WTC11 (cell line): ENCODE results near the gene MEDAG. TPM values are rescaled to one million over a fixed set of nuclear protein-coding genes. Genes with fewer than 3 reads are reported as not detected.
A peak's percentile ranks its signal among the peaks of the same experiment; 100 is the strongest.

ENCODE experiments used
- ATAC-seq: fragments of 200-7000 bp; cut with Tn5 transposase; 2 replicates; pipeline ENCODE4 v1.10.0; 2021; ENCODE audit warnings: mild to moderate bottlenecking, moderate library complexity
- CTCF ChIA-PET: fragments of 300-600 bp; sonication (Branson Sonifier 250); formaldehyde crosslinking; loops from one replicate; lab custom pipeline; 2021; ENCODE audit warnings: antibody characterized with exemption; lab: Charles Lee
- POLR2A ChIA-PET: fragments of 350-600 bp; sonication (Branson Sonifier 250); formaldehyde crosslinking; loops from one replicate; lab custom pipeline; 2021; ENCODE audit warnings: antibody characterized with exemption; lab: Charles Lee
- DNase-seq: peaks from one replicate; pipeline ENCODE4 v3.0.0; 2021; ENCODE audit warnings: low spot score
- H3K27ac Mint-ChIP-seq: 2 replicates; pipeline ENCODE4 v1.8.0; 2021; ENCODE audit warnings: mixed read lengths
- H3K27me3 Mint-ChIP-seq: 2 replicates; pipeline ENCODE4 v1.8.0; 2021; ENCODE audit warnings: low read depth, mild to moderate bottlenecking, moderate library complexity, mixed read lengths
- H3K36me3 Mint-ChIP-seq: 2 replicates; pipeline ENCODE4 v1.8.0; 2021; ENCODE audit warnings: mixed read lengths
- H3K4me1 Mint-ChIP-seq: 2 replicates; pipeline ENCODE4 v1.8.0; 2022; ENCODE audit warnings: mixed read lengths
- H3K4me3 Mint-ChIP-seq: 2 replicates; pipeline ENCODE4 v1.8.0; 2021; ENCODE audit warnings: mild to moderate bottlenecking, moderate library complexity, mixed read lengths
- H3K9me3 Mint-ChIP-seq: 2 replicates; pipeline ENCODE4 v1.8.0; 2021; ENCODE audit warnings: mixed read lengths
- CREM ChIP-seq: sonication (generic); formaldehyde crosslinking; IDR thresholded peaks from 2 replicates; pipeline ENCODE4 v1.8.1; 2022; ENCODE audit warnings: mild to moderate bottlenecking, missing genetic modification reagents, moderate library complexity
- ERG ChIP-seq: fragments of 250-450 bp; sonication (Bioruptor Pico); IDR thresholded peaks from 2 replicates; pipeline ENCODE4 v1.8.0; 2021; ENCODE audit warnings: mild to moderate bottlenecking
- FOXK1 ChIP-seq: sonication (generic); formaldehyde crosslinking; IDR thresholded peaks from 2 replicates; pipeline ENCODE4 v1.8.0; 2022; ENCODE audit warnings: mild to moderate bottlenecking, moderate library complexity, missing genetic modification reagents
- FOXP4 ChIP-seq: sonication (generic); formaldehyde crosslinking; IDR thresholded peaks from 2 replicates; pipeline ENCODE4 v1.8.0; 2022; ENCODE audit warnings: mild to moderate bottlenecking, missing genetic modification reagents
- GABPB1 ChIP-seq: sonication (generic); formaldehyde crosslinking; IDR thresholded peaks from 2 replicates; pipeline ENCODE4 v1.8.1; 2023; ENCODE audit warnings: mild to moderate bottlenecking, missing genetic modification reagents
- HMGA2 ChIP-seq: fragments of 250-450 bp; sonication (Bioruptor Pico); IDR thresholded peaks from 2 replicates; pipeline ENCODE4 v1.4.0; 2021; ENCODE audit warnings: mild to moderate bottlenecking, moderate library complexity
- JAZF1 ChIP-seq: fragments of 250-450 bp; sonication (Bioruptor Pico); IDR thresholded peaks from 2 replicates; pipeline ENCODE4 v1.9.0; 2021; ENCODE audit warnings: moderate library complexity, mild to moderate bottlenecking, inconsistent platforms
- MAX ChIP-seq: sonication (generic); formaldehyde crosslinking; IDR thresholded peaks from 2 replicates; pipeline ENCODE4 v1.8.0; 2022; ENCODE audit warnings: mild to moderate bottlenecking, missing genetic modification reagents
- MXD4 ChIP-seq: fragments of 250-450 bp; sonication (Bioruptor Pico); IDR thresholded peaks from 2 replicates; pipeline ENCODE4 v1.8.0; 2021; ENCODE audit warnings: mild to moderate bottlenecking, moderate library complexity, borderline replicate concordance
- OVOL2 ChIP-seq: fragments of 250-450 bp; sonication (Bioruptor Pico); IDR thresholded peaks from 2 replicates; pipeline ENCODE4 v1.9.0; 2021; ENCODE audit warnings: mild to moderate bottlenecking, borderline replicate concordance
- PRRX2 ChIP-seq: fragments of 250-450 bp; sonication (Bioruptor Pico); IDR thresholded peaks from 2 replicates; pipeline ENCODE4 v1.8.0; 2021; ENCODE audit warnings: mild to moderate bottlenecking
- SOX15 ChIP-seq: fragments of 250-450 bp; sonication (Bioruptor Pico); IDR thresholded peaks from 2 replicates; pipeline ENCODE4 v1.9.0; 2021; ENCODE audit warnings: mild to moderate bottlenecking
- SP1 ChIP-seq: sonication (generic); formaldehyde crosslinking; conservative IDR thresholded peaks from 2 replicates; pipeline ENCODE4 v1.8.1; 2022; ENCODE audit warnings: missing genetic modification reagents
- TCF7 ChIP-seq: sonication (generic); formaldehyde crosslinking; IDR thresholded peaks from 2 replicates; pipeline ENCODE4 v1.8.0; 2022; ENCODE audit warnings: mild to moderate bottlenecking, low read depth, missing genetic modification reagents, moderate library complexity
- ZBTB21 ChIP-seq: sonication (generic); formaldehyde crosslinking; IDR thresholded peaks from 2 replicates; pipeline ENCODE4 v1.8.1; 2023; ENCODE audit warnings: mild to moderate bottlenecking, missing genetic modification reagents, borderline replicate concordance
- ZNF138 ChIP-seq: sonication (generic); formaldehyde crosslinking; conservative IDR thresholded peaks from 2 replicates; pipeline ENCODE4 v1.8.1; 2022; ENCODE audit warnings: mild to moderate bottlenecking, moderate library complexity, missing genetic modification reagents
- ZNF219 ChIP-seq: sonication (generic); formaldehyde crosslinking; IDR thresholded peaks from 2 replicates; pipeline ENCODE4 v1.8.0; 2023; ENCODE audit warnings: missing genetic modification reagents, mild to moderate bottlenecking, borderline replicate concordance
- total RNA-seq: library from RNA; stranded (reverse); gene quantifications from 3 replicates; pipeline ENCODE4 v1.2.3, GENCODE V29; 2021
- TF ChIP-seq, protein P1 (sequence below): fragments of 250-450 bp; sonication (Bioruptor Pico); IDR thresholded peaks from 2 replicates; pipeline ENCODE4 v1.9.0; 2021; ENCODE audit warnings: mild to moderate bottlenecking, borderline replicate concordance

Gene MEDAG
- total RNA-seq, 1 experiment from 2014 or later = 2.1 TPM

DNA sequence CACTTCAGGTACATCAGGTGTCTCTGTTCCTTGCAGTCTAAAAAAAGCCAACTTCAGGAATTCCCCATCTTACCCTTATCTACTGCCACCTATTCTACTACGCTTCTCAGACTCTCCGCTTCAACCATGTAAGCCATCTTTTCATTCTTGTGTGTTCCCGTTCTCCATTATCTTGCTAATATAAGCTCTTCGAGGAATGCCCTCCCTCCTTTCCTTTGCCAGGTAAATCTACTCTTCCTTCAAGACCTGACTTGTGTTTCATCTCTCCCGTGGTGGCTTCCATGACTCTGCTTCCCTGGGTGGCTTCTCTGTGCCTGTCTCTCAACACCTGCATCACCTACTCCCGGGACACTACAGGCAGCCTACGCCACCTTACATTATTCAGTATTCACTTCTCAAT is 42.3 kb upstream of the MEDAG start:
- TF ChIP-seq MXD4 (CRISPR knock-in tag) (no peak), SP1 (CRISPR knock-in tag) (0 out of 2 replicates have a peak, but pooled peaks have one; percentile 25)
- TF ChIP-seq, all 79 proteins: peak for 1
- ChIA-PET CTCF (interaction anchor here (0.6 to 2.3 kb wide), 14 partner anchors 8 to 283 kb away, joined by 3 to 22 read pairs (median 4); no protein-coding TSS in a partner anchor), POLR2A (interaction anchor here (0.6 to 1.0 kb wide), 2 partner anchors 158 to 247 kb away, joined by 3 read pairs; no protein-coding TSS in a partner anchor)
- Mint-ChIP-seq H3K27ac (peak overlapping the region; percentile 84), H3K36me3 (no peaks in the 10 kb centered on the region), H3K27me3 (peaks cover 36% of the 10 kb centered on the region), H3K9me3 (peaks cover under 1% of the 10 kb centered on the region), H3K4me3 (peak overlapping the region; percentile 69), H3K4me1 (peaks cover 49% of the 10 kb centered on the region)
- DNase-seq = no peak
- ATAC-seq = peak; percentile 26

GRCh38 chr13:30864433-30865122 is 41.5 kb upstream of the MEDAG start:
- no peak for DNase-seq
- Mint-ChIP-seq H3K27ac (peak overlapping the region; percentile 84), H3K4me3 (peak overlapping the region; percentile 69), H3K36me3 (no peaks in the 10 kb centered on the region)
- TF ChIP-seq MAX (CRISPR knock-in tag) (no peak), OVOL2 (no peak), ZNF138 (CRISPR knock-in tag) (no peak), TCF7 (CRISPR knock-in tag) (no peak), HMGA2 (CRISPR knock-in tag) (no peak), SOX15 (CRISPR knock-in tag) (no peak), CREM (CRISPR knock-in tag) (no peak)
- TF ChIP-seq, protein P1, sequence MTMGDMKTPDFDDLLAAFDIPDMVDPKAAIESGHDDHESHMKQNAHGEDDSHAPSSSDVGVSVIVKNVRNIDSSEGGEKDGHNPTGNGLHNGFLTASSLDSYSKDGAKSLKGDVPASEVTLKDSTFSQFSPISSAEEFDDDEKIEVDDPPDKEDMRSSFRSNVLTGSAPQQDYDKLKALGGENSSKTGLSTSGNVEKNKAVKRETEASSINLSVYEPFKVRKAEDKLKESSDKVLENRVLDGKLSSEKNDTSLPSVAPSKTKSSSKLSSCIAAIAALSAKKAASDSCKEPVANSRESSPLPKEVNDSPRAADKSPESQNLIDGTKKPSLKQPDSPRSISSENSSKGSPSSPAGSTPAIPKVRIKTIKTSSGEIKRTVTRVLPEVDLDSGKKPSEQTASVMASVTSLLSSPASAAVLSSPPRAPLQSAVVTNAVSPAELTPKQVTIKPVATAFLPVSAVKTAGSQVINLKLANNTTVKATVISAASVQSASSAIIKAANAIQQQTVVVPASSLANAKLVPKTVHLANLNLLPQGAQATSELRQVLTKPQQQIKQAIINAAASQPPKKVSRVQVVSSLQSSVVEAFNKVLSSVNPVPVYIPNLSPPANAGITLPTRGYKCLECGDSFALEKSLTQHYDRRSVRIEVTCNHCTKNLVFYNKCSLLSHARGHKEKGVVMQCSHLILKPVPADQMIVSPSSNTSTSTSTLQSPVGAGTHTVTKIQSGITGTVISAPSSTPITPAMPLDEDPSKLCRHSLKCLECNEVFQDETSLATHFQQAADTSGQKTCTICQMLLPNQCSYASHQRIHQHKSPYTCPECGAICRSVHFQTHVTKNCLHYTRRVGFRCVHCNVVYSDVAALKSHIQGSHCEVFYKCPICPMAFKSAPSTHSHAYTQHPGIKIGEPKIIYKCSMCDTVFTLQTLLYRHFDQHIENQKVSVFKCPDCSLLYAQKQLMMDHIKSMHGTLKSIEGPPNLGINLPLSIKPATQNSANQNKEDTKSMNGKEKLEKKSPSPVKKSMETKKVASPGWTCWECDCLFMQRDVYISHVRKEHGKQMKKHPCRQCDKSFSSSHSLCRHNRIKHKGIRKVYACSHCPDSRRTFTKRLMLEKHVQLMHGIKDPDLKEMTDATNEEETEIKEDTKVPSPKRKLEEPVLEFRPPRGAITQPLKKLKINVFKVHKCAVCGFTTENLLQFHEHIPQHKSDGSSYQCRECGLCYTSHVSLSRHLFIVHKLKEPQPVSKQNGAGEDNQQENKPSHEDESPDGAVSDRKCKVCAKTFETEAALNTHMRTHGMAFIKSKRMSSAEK (CRISPR knock-in tag) = no peak
- TF ChIP-seq, all 79 proteins: peak for 0
- no peak for ATAC-seq
- POLR2A ChIA-PET = interaction anchor here (1.0 kb wide), 1 partner anchor 248 kb away, joined by 3 read pairs; no protein-coding TSS in a partner anchor
- Mint-ChIP-seq H3K9me3 (no peaks in the 10 kb centered on the region), H3K4me1 (peaks cover 48% of the 10 kb centered on the region), H3K27me3 (peaks cover 33% of the 10 kb centered on the region)
- CTCF ChIA-PET = interaction anchor here (0.6 to 2.3 kb wide), 12 partner anchors 7 to 283 kb away, joined by 3 to 22 read pairs (median 6); partner anchors contain the start of gene TEX26

GRCh38 chr13:30865123-30866049 is 40.7 kb upstream of the MEDAG start:
- no peaks in the 10 kb centered on the region for H3K9me3 Mint-ChIP-seq
- peak overlapping the region; percentile 78 for H3K27ac Mint-ChIP-seq
- peak; percentile 59 for ATAC-seq
- H3K27me3 Mint-ChIP-seq = peaks cover 25% of the 10 kb centered on the region
- peak overlapping the region; percentile 69 for H3K4me3 Mint-ChIP-seq
- no peaks in the 10 kb centered on the region for H3K36me3 Mint-ChIP-seq
- ChIA-PET POLR2A (interaction anchor here (0.5 kb wide), 1 partner anchor 75 kb away, joined by 5 read pairs; no protein-coding TSS in a partner anchor), CTCF (interaction anchor here (0.6 to 2.7 kb wide), 36 partner anchors 9 to 248 kb away, joined by 3 to 18 read pairs (median 4); partner anchors contain the start of genes MEDAG and TEX26)
- DNase-seq = peak; percentile 72
- H3K4me1 Mint-ChIP-seq = peaks cover 54% of the 10 kb centered on the region
- TF ChIP-seq ERG (CRISPR knock-in tag) (no peak), MXD4 (CRISPR knock-in tag) (no peak), GABPB1 (CRISPR knock-in tag) (peak; percentile 67; the same call in 1 of the 2 replicates), MAX (CRISPR knock-in tag) (peak; percentile 63; the same call in 1 of the 2 replicates), JAZF1 (CRISPR knock-in tag) (no peak), ZNF219 (CRISPR knock-in tag) (no peak), FOXK1 (CRISPR knock-in tag) (0 out of 2 replicates have a peak, but pooled peaks have one; percentile 9), FOXP4 (CRISPR knock-in tag) (no peak), PRRX2 (CRISPR knock-in tag) (no peak), ZBTB21 (CRISPR knock-in tag) (no peak)
